Fibroblast of the aortic adventitia (primary cell): ENCODE data around the gene CAPZA1. TPM values are rescaled to one million over a fixed set of nuclear protein-coding genes. Genes with fewer than 3 reads are reported as not detected.
"Not testable (repeated sequence)": the region's sequence is repeated elsewhere in the genome, so short reads cannot be mapped to it uniquely, and the experiment has no call there.

Source experiments
- DNase-seq: peaks from one replicate; pipeline ENCODE4 v3.0.0-alpha.2; 2010; ENCODE audit warnings: low read depth
- H3K4me3 ChIP-seq: 2 replicates; pipeline ENCODE4 v1.5.1; 2011; ENCODE audit warnings: low read depth, mild to moderate bottlenecking, control low read depth, low read length, moderate library complexity
- CTCF ChIP-seq: IDR thresholded peaks from 2 replicates; pipeline ENCODE4 v1.5.1; 2011; ENCODE audit warnings: mild to moderate bottlenecking, low read length, control low read depth, inconsistent platforms; ENCODE audit not compliant: insufficient read depth
- total RNA-seq: library from RNA; depleted of rRNA; stranded (reverse); fragments of >200 nt; gene quantifications from 2 replicates; pipeline ENCODE4 v1.2.3, GENCODE V29; 2012; ENCODE audit warnings: low replicate concordance

Gene CAPZA1
- total RNA-seq, 1 donor: 281 TPM

GRCh38 chr1:112614460-112615065 lies 5.1 kb upstream of the CAPZA1 start:
- TF ChIP-seq CTCF: peak; percentile 83
- peak; percentile 79 for DNase-seq
- no peak overlapping the region for H3K4me3 ChIP-seq

- H3K4me3 ChIP-seq: peak overlapping the region; percentile 100
- no peak for TF ChIP-seq CTCF
- peak; percentile 39 for DNase-seq
Observed at GRCh38 chr1:112618114-112618720, 1.4 kb upstream of the CAPZA1 start.

GRCh38 chr1:112618721-112619517 lies 713 bp upstream of the CAPZA1 start, which contains the start of gene ST7L:
TSS of gene ST7L (minus strand) at chr1:112619141. CDS start at chr1:112619113, 28 bp downstream.
- DNase-seq: peak; percentile 81
- peak within 1 kb of the TSS; percentile 100 for H3K4me3 ChIP-seq
- no peak for TF ChIP-seq CTCF

GRCh38 chr1:112620377-112620695 lies 704 bp downstream of the CAPZA1 start:
- TF ChIP-seq CTCF: no peak
- DNase-seq: no peak
- peak overlapping the region; percentile 100 for H3K4me3 ChIP-seq

- H3K4me3 ChIP-seq, DNase-seq: not testable (repeated sequence)
Observed at GRCh38 chr1:112624493-112624892, 4.9 kb downstream of the CAPZA1 start.

GRCh38 chr1:112625696-112626095 lies 6.1 kb downstream of the CAPZA1 start:
- no peak overlapping the region for H3K4me3 ChIP-seq
- DNase-seq: peak; percentile 47
- TF ChIP-seq CTCF: no peak

GRCh38 chr1:112626193-112626592 lies 6.6 kb downstream of the CAPZA1 start:
- no peak overlapping the region for H3K4me3 ChIP-seq
- TF ChIP-seq CTCF: no peak
- no peak for DNase-seq
